Metanephros (tissue), 2 donors: ENCODE results near the gene BTN1A1. TPM values are rescaled to one million over a fixed set of nuclear protein-coding genes. Genes with fewer than 3 reads are reported as not detected.

Experiments used
- small RNA-seq: library from RNA; depleted of rRNA; stranded (forward); fragments of <200 nt; gene quantifications from one replicate; pipeline ENCODE3, GENCODE V24; 2014; ENCODE audit warnings: low replicate concordance
- total RNA-seq: library from RNA; depleted of rRNA; stranded (reverse); fragments of >200 nt; gene quantifications from one replicate; pipeline ENCODE4 v1.2.3, GENCODE V29; 2014

The BTN1A1 gene, protein sequence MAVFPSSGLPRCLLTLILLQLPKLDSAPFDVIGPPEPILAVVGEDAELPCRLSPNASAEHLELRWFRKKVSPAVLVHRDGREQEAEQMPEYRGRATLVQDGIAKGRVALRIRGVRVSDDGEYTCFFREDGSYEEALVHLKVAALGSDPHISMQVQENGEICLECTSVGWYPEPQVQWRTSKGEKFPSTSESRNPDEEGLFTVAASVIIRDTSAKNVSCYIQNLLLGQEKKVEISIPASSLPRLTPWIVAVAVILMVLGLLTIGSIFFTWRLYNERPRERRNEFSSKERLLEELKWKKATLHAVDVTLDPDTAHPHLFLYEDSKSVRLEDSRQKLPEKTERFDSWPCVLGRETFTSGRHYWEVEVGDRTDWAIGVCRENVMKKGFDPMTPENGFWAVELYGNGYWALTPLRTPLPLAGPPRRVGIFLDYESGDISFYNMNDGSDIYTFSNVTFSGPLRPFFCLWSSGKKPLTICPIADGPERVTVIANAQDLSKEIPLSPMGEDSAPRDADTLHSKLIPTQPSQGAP
- total RNA-seq, result not detected

DNA sequence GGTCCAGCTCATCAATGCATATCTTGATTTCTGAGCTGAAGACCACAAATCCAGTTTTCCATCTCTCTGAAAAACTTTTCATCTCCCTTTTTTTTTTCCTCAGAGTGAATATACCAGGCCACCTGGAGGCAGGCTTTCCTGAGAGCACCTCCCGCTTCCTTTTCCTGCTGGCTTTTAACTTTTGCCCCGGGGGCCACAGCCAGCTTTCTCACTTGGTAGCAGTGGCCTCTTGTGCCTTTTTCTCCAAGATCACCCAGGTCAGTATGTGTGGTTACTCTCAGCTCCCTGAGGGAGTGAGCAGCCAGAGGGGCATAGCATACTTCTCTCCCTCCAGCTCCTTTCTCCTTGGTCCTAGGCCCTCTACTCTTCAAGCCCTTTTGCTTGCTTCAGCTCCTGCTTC, at the start of gene BTN1A1:
BTN1A1 (plus strand) TSS at position 202 of the 400 bp plus-strand sequence. CDS start 984 bp downstream, outside the sequence.

GRCh38 chr6:26457806-26458688, 42.1 kb upstream of the BTN1A1 start, which contains the start of gene BTN2A1:
BTN2A1 (plus strand) TSS chr6:26457955; CDS start chr6:26458637, 682 bp downstream.

GRCh38 chr6:26537846-26538571, 37.9 kb downstream of the BTN1A1 start, which contains the start of gene HMGN4:
HMGN4 (plus strand) TSS chr6:26538366; CDS start chr6:26545207, 6,841 bp downstream.

Small RNA genes within 50 kb of the gene (small RNA-seq; reads per million reads assigned to genes)
- gene RNU6-502P, result not detected

Other genes with a start within 250 kb of the BTN1A1 start
- gene BTN3A2, start 135.1 kb upstream of the BTN1A1 start, total RNA-seq, result 11.9 TPM
- gene BTN2A2, start 117.2 kb upstream of the BTN1A1 start, total RNA-seq, result 14.1 TPM
- gene BTN3A1, start 98.0 kb upstream of the BTN1A1 start, total RNA-seq, result 31.0 TPM
- 30.0 TPM for gene BTN3A3, start 59.8 kb upstream of the BTN1A1 start, total RNA-seq
- gene BTN2A1, start 42.3 kb upstream of the BTN1A1 start, total RNA-seq, result 22.5 TPM
- 47.4 TPM for gene HMGN4, start 38.1 kb downstream of the BTN1A1 start, total RNA-seq
- 17.0 TPM for gene ABT1, start 96.7 kb downstream of the BTN1A1 start, total RNA-seq
- 31.9 TPM for gene ZNF322, start 159.4 kb downstream of the BTN1A1 start, total RNA-seq